ENCODE results near the gene PTPRN. TPM values are rescaled to one million over a fixed set of nuclear protein-coding genes. Genes with fewer than 3 reads are reported as not detected.

The PTPRN gene
- total RNA-seq, 4 donors from 2014 or later: not detected

DNA sequence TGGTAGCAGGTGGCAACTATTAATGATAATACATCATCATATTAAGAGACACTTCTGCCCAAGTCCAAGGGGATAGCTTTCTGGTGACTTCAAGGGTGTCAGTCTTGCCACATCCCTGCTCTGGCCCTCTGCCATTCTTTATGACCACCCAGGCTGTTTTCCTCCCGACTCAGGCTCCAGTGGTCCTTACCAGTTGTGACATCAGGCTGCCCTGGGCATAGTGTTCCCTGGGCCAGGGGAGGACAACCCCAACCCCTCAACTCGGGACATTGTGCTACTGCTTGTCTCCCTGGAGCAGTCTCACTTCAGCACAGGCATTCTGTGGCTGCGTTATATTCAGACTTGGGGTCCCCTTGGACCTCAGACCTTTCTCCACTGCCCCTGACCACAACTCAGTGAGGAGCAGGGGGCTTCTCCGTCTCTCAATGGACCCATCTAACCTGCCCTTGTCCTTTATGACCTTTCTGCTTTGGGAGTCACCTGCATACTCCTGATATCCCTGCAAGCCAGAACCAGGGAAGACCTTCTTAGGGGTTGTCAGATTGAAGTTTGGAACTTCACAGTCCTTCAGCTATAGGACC is 17.2 kb downstream of the PTPRN start:
- intact Hi-C loops (cut with DNase I; ENCODE audit: low total_unique reads) (loop anchor here (10.0 kb wide), 2 partner anchors 243 to 297 kb away; partner anchors contain the start of gene CRYBA2), in situ Hi-C loops (cut with MboI; ENCODE audit: low sequenced_read_pairs in 4 of 4) (loop anchor here in 2 of 4 donors (10.0 to 25.0 kb wide), 3 partner anchors 127 to 245 kb away; partner anchors contain the start of genes NHEJ1 (in 2 of the 2), CHPF (in 1 of the 2), SLC23A3 (in 1 of the 2) and TMEM198 (in 1 of the 2))
- H3K27me3 ChIP-seq: no peaks in the 10 kb centered on the region
- TF ChIP-seq, protein P1, sequence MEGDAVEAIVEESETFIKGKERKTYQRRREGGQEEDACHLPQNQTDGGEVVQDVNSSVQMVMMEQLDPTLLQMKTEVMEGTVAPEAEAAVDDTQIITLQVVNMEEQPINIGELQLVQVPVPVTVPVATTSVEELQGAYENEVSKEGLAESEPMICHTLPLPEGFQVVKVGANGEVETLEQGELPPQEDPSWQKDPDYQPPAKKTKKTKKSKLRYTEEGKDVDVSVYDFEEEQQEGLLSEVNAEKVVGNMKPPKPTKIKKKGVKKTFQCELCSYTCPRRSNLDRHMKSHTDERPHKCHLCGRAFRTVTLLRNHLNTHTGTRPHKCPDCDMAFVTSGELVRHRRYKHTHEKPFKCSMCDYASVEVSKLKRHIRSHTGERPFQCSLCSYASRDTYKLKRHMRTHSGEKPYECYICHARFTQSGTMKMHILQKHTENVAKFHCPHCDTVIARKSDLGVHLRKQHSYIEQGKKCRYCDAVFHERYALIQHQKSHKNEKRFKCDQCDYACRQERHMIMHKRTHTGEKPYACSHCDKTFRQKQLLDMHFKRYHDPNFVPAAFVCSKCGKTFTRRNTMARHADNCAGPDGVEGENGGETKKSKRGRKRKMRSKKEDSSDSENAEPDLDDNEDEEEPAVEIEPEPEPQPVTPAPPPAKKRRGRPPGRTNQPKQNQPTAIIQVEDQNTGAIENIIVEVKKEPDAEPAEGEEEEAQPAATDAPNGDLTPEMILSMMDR (IDR thresholded peaks at IDR 0.05 in 4 of 5, conservative IDR thresholded peaks at IDR 0.05 in 1 of 5): no peak
- TF ChIP-seq POLR2A (IDR thresholded peaks at IDR 0.05): no peak
- no peak overlapping the region for H3K27ac ChIP-seq
- peak in 1 of 2 donors; percentile 4 for DNase-seq
- no peaks in the 10 kb centered on the region for H3K9me3 ChIP-seq
- H3K36me3 ChIP-seq: no peaks in the 10 kb centered on the region
- no peak for ATAC-seq
- no peak overlapping the region for H3K4me3 ChIP-seq
- H3K4me1 ChIP-seq: peaks cover 8 to 10% of the 10 kb centered on the region in 2 donors

DNA sequence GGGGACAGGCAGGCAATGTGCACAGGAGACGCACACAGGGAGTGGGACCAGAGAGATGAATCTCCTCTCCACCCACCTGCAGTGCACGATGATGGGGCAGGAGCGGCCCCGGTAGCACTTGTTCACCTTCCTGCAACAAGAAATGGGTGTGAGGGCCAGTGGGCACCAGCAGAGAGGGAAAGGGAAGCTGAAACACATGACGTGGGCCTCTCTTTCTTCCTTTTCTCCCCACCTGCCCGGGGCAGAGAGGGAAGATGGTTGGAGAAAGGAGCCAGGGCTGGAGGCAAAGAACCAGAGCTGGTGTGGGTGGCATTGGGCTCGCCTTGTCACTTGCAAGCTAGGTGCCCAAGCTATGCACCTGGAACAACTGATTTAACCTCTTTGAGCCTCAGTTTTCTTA is 17.8 kb downstream of the PTPRN start:
- H3K27me3 ChIP-seq: no peaks in the 10 kb centered on the region
- no peak for ATAC-seq
- DNase-seq: peak in 1 of 2 donors; percentile 4
- TF ChIP-seq POLR2A (IDR thresholded peaks at IDR 0.05): no peak
- TF ChIP-seq, protein P1 (IDR thresholded peaks at IDR 0.05 in 4 of 5, conservative IDR thresholded peaks at IDR 0.05 in 1 of 5): no peak
- no peak overlapping the region for H3K27ac ChIP-seq
- intact Hi-C loops (cut with DNase I; ENCODE audit: low total_unique reads): loop anchor here (10.0 kb wide), 2 partner anchors 243 to 297 kb away; partner anchors contain the start of gene CRYBA2
- peaks cover 8 to 10% of the 10 kb centered on the region in 2 donors for H3K4me1 ChIP-seq
- in situ Hi-C loops (cut with MboI; ENCODE audit: low sequenced_read_pairs in 4 of 4): loop anchor here in 2 of 4 donors (10.0 to 25.0 kb wide), 3 partner anchors 127 to 246 kb away; partner anchors contain the start of genes NHEJ1 (in 2 of the 2), CHPF (in 1 of the 2), SLC23A3 (in 1 of the 2) and TMEM198 (in 1 of the 2)
- no peaks in the 10 kb centered on the region for H3K9me3 ChIP-seq
- H3K36me3 ChIP-seq: no peaks in the 10 kb centered on the region
- H3K4me3 ChIP-seq: no peak overlapping the region

DNA sequence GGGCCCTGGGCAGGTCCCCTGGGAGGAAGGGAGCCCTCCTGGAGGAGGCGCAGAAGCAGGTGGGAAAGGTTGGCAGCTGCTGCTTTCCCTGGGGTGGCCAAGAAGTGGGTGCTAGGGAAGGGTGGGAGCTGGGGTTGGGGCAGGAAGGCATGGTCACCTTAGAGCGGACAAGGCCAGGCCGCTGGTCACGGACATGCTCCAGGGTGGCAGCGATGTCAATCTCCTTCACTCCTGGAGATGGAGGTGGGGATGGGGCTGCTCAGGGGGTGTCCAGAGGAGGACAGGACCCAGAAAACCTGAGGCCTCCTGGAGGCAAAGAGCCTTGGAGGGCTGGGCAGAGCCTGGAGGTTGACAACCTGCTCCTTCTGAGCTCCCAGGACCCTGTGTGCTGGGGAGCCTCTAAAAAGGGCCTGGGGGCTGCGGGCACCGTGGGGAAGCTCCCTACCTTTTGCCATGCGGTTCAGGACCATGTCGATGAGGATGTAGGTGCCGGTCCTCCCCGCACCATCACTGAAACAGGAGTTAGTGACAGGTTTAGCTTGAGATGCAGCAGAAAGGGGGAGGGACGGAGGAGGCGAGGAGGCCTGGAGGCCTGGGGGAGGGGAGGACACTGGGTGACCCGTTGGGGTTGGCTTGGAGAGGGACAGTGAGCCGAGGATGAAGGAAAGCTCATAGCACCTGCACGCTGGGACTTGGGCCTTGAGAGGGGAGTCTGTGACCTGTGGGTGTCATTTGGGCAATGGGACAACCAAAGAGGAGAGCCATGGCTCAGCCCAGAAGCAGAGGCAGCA is 18.6 kb downstream of the PTPRN start:
- H3K4me1 ChIP-seq: peaks cover 8 to 10% of the 10 kb centered on the region in 2 donors
- H3K27ac ChIP-seq: peak overlapping the region in 1 of 4 donors; percentile 35
- no peaks in the 10 kb centered on the region for H3K9me3 ChIP-seq
- ATAC-seq (no peak), DNase-seq (peak in 1 of 2 donors; percentile 9)
- intact Hi-C loops (cut with DNase I; ENCODE audit: low total_unique reads) (loop anchor here (10.0 kb wide), 2 partner anchors 244 to 296 kb away; partner anchors contain the start of gene CRYBA2), in situ Hi-C loops (cut with MboI; ENCODE audit: low sequenced_read_pairs in 4 of 4) (loop anchor here in 2 of 4 donors (10.0 to 25.0 kb wide), 3 partner anchors 126 to 247 kb away; partner anchors contain the start of genes NHEJ1 (in 2 of the 2), CHPF (in 1 of the 2), SLC23A3 (in 1 of the 2) and TMEM198 (in 1 of the 2))
- H3K27me3 ChIP-seq: no peaks in the 10 kb centered on the region
- TF ChIP-seq POLR2A (IDR thresholded peaks at IDR 0.05): no peak
- TF ChIP-seq, protein P1 (IDR thresholded peaks at IDR 0.05 in 4 of 5, conservative IDR thresholded peaks at IDR 0.05 in 1 of 5): no peak
- H3K36me3 ChIP-seq: peaks cover 0 to under 1% of the 10 kb centered on the region in 2 donors
- no peak overlapping the region for H3K4me3 ChIP-seq

DNA sequence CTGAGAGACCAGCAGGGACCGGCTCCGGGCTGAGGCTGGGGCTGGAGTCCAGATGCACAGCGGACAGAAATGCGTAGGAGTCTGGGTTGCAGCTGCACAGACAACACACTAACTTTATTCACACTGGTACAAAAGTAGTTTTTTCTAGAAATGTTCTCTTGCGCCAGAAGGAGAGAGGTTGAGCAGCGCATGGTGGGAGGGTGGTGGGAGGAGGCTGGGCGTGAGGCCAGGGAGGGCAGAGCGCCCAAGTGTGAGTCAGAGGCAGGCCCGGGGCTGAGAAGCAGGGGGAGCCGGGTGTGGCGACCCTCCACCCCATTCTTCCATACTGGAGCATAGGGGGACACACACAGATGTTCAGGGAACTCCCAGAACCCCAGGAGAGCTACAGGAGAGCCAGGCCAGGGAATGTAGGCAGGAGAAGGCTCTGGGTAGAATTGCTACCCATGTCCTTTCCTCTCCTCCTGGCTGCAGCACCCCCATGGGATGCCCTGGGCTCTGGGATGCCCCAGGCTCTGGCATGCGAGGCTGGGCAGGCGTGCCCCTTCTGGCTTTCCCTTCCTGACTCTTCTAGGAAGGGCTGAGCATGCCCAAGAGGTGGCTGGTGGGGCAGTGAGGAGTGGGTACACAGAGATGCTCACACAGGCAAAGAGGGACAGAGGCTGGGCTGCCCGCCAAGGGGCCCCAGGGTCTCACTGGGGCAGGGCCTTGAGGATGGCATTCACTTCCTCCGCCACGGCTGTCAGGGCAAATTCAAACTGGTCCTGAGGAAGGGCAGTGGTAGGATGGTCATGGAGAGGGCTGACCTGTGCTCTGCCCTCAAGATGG is 19.5 kb downstream of the PTPRN start:
- Histone ChIP-seq H3K36me3 (peaks cover 0 to 9% of the 10 kb centered on the region in 2 donors), H3K27ac (peak overlapping the region in 2 of 4 donors; percentile 23 to 42), H3K27me3 (no peaks in the 10 kb centered on the region), H3K4me3 (no peak overlapping the region), H3K9me3 (no peaks in the 10 kb centered on the region), H3K4me1 (peaks cover 4% of the 10 kb centered on the region in 2 donors)
- peak in 1 of 2 donors; percentile 23 for TF ChIP-seq POLR2A (IDR thresholded peaks at IDR 0.05)
- TF ChIP-seq, protein P1 (IDR thresholded peaks at IDR 0.05 in 4 of 5, conservative IDR thresholded peaks at IDR 0.05 in 1 of 5): no peak
- in situ Hi-C loops (cut with MboI; ENCODE audit: low sequenced_read_pairs in 4 of 4): loop anchor here in 2 of 4 donors (10.0 to 25.0 kb wide), 3 partner anchors 125 to 248 kb away; partner anchors contain the start of genes NHEJ1 (in 2 of the 2), CHPF (in 1 of the 2), SLC23A3 (in 1 of the 2) and TMEM198 (in 1 of the 2)
- DNase-seq (peak in 1 of 2 donors; percentile 30), ATAC-seq (peak in 1 of 2 donors; percentile 14)
- intact Hi-C loops (cut with DNase I; ENCODE audit: low total_unique reads): loop anchor here (10.0 kb wide), 2 partner anchors 245 to 295 kb away; partner anchors contain the start of gene CRYBA2

Measured in gastrocnemius medialis (tissue), 4 donors.